NCI-H748 treated with DMSO at 0.1 percent for 48 hours (cell line): ENCODE measurements around the gene TSSC4.

ENCODE experiments used
- DNase-seq: peaks from one replicate; lab custom pipeline; 2025; lab: John Stamatoyannopoulos, UW

TSSC4 gene

GRCh38 chr11:2434506-2435255, 34.1 kb downstream of the TSSC4 start:
- no peak for DNase-seq

DNA sequence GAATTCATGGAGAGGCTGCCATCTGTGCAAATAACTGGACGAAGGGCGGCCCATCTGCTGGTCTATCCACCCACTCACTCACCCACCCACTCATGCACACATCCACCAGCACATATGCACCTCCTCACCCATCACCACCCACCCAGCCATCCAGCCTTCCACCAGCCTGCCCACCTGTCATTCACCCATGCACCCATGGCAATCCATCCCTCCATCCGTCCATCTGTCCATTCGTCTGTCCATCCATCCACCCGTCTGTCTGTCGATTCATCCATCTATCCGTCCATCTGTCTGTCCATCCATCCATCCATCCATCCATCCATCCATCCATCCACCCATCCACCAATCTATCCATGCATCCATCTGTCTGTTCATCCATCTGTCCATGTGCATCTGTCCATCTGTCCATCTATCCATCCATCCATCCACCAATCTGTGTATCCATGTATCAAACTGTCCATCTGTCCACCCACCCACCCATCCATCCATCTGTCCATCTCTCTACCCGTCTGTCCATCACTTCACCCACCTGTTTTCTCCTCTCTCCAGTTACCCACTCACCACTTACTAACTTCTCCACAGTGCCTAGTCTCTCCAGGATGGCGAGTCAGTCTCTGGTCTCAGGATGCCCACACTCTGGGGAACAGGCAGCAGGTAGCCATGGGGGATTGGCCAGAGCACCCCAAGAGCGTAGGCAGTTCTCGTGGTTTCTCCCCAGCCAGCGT, 34.9 kb downstream of the TSSC4 start:
- no peak for DNase-seq

GRCh38 chr11:2436013-2436520, 35.5 kb downstream of the TSSC4 start:
- DNase-seq = no peak

GRCh38 chr11:2436521-2437031, 36.0 kb downstream of the TSSC4 start:
- no peak for DNase-seq

DNA sequence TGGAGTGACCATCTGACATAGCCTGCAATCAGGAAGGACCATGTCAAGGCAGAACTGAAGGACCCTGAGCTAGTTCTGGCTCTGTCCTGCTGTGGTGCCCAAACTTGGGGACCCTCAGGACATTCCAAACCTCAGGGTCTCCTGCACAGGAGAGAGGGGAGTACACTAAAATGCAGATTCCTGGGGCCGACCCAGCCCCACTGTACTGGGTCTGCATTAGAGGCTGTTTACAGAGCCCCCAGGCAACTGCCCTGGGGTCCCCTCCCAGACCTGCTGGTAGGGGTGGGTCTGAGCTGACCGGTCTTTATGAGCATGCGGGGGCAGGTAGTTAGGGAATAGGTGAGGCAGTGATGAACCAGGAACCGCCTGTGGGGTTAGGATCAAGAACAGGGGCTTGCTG, 37.0 kb downstream of the TSSC4 start:
- no peak for DNase-seq

- no peak for DNase-seq
These were observed 39.3 kb downstream of the TSSC4 start for GRCh38 chr11:2439820-2440219.

DNA sequence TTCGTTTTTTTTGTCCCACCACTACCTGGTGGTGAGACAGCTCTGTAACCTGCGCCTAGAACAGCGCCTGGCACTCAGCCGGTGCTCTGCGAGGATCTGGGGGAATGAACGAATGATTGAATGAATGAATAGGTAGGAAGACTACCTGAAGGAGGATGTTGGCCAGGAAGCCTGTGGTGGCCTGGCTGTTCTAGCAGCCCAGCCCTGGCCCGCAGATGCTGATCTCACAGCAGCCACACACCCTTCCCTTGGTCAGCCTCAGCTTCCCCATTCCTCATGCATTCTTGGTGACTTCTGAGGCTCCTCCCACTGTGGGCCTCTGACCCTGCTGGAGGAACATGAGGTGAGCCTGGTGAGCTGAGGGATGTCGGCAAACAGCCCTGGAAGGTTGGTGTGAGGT, 40.1 kb downstream of the TSSC4 start:
- no peak for DNase-seq

GRCh38 chr11:2441171-2441570, 40.6 kb downstream of the TSSC4 start:
- no peak for DNase-seq

- DNase-seq = no peak
These were observed 42.0 kb downstream of the TSSC4 start for GRCh38 chr11:2442589-2442988.

GRCh38 chr11:2443406-2443805, 42.9 kb downstream of the TSSC4 start:
- no peak for DNase-seq

GRCh38 chr11:2443881-2444820, 43.6 kb downstream of the TSSC4 start, which contains the start of gene TRPM5:
TSS of gene TRPM5 (minus strand) at chr11:2444514. CDS start at chr11:2423036, 21,478 bp downstream.
- no peak for DNase-seq

GRCh38 chr11:2444821-2445745, 44.5 kb downstream of the TSSC4 start, which contains the start of gene KCNQ1:
TSS of gene KCNQ1 (plus strand) at chr11:2445008. CDS start at chr11:2445099, 91 bp downstream.
- DNase-seq = peak; percentile 30

DNA sequence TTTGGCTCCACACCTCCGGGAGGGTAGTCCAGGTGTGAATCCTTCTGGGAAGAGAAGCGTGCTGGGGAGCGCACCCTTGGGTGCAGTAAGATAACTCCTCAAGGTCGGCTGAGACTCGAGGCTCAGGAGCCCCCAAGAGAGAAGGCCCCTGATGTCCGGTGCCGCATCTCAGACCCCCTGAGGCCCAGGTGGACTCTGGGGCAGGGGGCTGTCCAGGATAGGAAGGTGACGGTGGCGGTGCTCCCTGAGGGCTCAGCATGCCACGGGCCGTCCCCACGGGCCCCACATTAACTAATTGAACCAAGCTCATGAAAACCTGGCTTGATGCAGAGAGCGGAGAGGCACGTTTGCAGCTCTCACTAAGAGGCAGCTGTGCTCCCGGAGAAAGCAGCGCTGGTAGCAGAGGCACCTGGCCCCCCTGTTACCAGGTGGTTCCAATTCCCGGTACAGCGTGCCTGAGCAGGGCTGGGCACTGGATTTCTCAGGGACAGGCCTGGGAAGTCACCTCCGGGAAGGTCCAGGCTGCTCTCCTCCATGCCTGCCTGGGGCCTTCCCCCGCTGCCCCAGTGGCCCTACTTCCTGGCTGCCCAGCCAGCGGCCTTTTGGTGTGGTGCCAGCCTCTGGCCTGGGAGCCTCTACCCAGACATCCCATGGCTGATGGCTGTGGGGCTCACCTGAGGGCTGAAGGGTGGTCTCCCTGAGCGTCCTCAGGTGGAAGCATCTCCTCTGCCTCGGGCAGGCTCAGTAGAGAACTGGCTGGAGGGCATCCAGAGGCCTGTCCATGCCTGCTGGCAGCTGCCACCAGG, 45.4 kb downstream of the TSSC4 start:
- no peak for DNase-seq

- DNase-seq = no peak
These were observed 46.2 kb downstream of the TSSC4 start for GRCh38 chr11:2446590-2447252.

GRCh38 chr11:2447253-2447950, 46.9 kb downstream of the TSSC4 start:
- DNase-seq = no peak

DNA sequence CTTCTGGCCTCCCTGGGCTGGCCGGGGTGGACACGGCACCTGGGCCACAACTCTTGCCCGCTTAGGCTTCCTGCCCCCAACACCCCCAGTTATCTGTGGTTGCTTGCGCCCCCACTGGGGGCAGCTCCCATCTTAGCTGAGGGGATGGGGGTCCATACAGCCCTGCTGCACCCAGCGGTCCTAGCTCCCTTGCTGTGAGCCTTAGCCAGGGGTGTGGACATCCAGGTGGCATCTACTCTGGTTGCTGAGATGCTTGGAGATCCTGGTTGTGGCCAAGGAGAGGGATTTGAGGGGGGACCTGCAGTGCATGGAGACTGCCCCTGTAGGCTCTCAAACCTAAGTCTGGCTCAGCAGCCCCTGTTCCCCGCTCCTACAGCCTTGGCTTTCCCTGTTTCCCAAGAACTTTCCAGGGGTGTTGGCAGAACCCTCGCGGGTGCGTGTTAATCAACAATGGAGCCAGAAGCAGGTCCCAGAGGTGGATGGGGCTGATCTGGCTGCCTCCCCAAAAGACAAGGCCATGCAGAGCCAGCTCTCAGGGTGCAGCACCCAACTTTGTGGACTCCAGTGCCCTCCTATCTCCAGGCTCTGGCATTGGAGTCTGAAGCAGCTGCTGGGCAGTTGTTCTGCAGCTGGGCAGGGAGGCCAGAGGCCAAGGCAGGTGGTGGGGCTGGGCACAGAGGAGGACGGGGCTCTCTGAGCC, 47.6 kb downstream of the TSSC4 start:
- DNase-seq = no peak

- no peak for DNase-seq
These were observed 48.4 kb downstream of the TSSC4 start for GRCh38 chr11:2448661-2449547.
